Kidney epithelial cell (primary cell): ENCODE data around the gene ATP11A. TPM values are rescaled to one million over a fixed set of nuclear protein-coding genes. Genes with fewer than 3 reads are reported as not detected.

ENCODE experiments used
- DNase-seq: peaks from one replicate; pipeline ENCODE4 v3.0.0-alpha.2; 2010; ENCODE audit warnings: low read depth
- H3K27me3 ChIP-seq: 2 replicates; pipeline ENCODE4 v1.6.0; 2011; ENCODE audit warnings: low read length; ENCODE audit not compliant: control insufficient read depth, insufficient read depth
- H3K36me3 ChIP-seq: 2 replicates; pipeline ENCODE4 v1.5.1; 2011; ENCODE audit warnings: low read length; ENCODE audit not compliant: control insufficient read depth, insufficient read depth
- H3K4me3 ChIP-seq: 2 replicates; pipeline ENCODE4 v1.5.1; 2011; ENCODE audit warnings: low read depth, mild to moderate bottlenecking, control low read depth, low read length
- CTCF ChIP-seq: IDR thresholded peaks from 2 replicates; pipeline ENCODE4 v1.5.1; 2011; ENCODE audit warnings: mild to moderate bottlenecking, moderate library complexity, low read length, control low read depth, inconsistent platforms; ENCODE audit not compliant: insufficient read depth, poor library complexity, severe bottlenecking
- total RNA-seq: library from RNA; depleted of rRNA; stranded (reverse); fragments of >200 nt; gene quantifications from 2 replicates; pipeline ENCODE4 v1.2.3, GENCODE V29; 2015

Gene ATP11A
- total RNA-seq, 1 donor from 2014 or later: 31.5 TPM

GRCh38 chr13:112812306-112813055, 122.6 kb downstream of the ATP11A start:
- no peak for TF ChIP-seq CTCF
- H3K36me3 ChIP-seq: peaks cover 2% of the 10 kb centered on the region
- H3K27me3 ChIP-seq: no peaks in the 10 kb centered on the region
- H3K4me3 ChIP-seq: no peak overlapping the region
- DNase-seq: no peak

GRCh38 chr13:112813552-112813951, 123.7 kb downstream of the ATP11A start:
- Histone ChIP-seq H3K36me3 (peaks cover 3% of the 10 kb centered on the region), H3K4me3 (no peak overlapping the region), H3K27me3 (no peaks in the 10 kb centered on the region)
- no peak for TF ChIP-seq CTCF
- no peak for DNase-seq

GRCh38 chr13:112814905-112815585, 125.2 kb downstream of the ATP11A start:
- no peak for DNase-seq
- no peaks in the 10 kb centered on the region for H3K27me3 ChIP-seq
- no peak for TF ChIP-seq CTCF
- H3K4me3 ChIP-seq: no peak overlapping the region
- peaks cover 3% of the 10 kb centered on the region for H3K36me3 ChIP-seq

- Histone ChIP-seq H3K4me3 (no peak overlapping the region), H3K36me3 (peaks cover 3% of the 10 kb centered on the region), H3K27me3 (no peaks in the 10 kb centered on the region)
- TF ChIP-seq CTCF: no peak
- no peak for DNase-seq
Measured at GRCh38 chr13:112815871-112816270, 126.0 kb downstream of the ATP11A start.

GRCh38 chr13:112818040-112818697, 128.3 kb downstream of the ATP11A start:
- no peak for TF ChIP-seq CTCF
- no peak for DNase-seq
- H3K27me3 ChIP-seq: no peaks in the 10 kb centered on the region
- peaks cover 3% of the 10 kb centered on the region for H3K36me3 ChIP-seq
- H3K4me3 ChIP-seq: no peak overlapping the region
